Stomach (tissue), 4 donors: Measurements from ENCODE around the gene FSD1.

Experiments used
- EP300 ChIP-seq: sonication (generic); formaldehyde crosslinking; IDR thresholded peaks from one replicate; pipeline ENCODE4 v1.6.1; 2017; ENCODE audit warnings: antibody characterized with exemption
- POLR2A ChIP-seq, 4 donors: fragments of 450-650 bp; IDR thresholded peaks; one replicate each; pipeline ENCODE4 v1.6.1; 2016; ENCODE audit warnings: antibody characterized with exemption in 4 of 4, control low read depth in 2 of 4, mild to moderate bottlenecking in 1 of 4, moderate library complexity in 1 of 4
- TF ChIP-seq, protein P1 (sequence below), 7 experiments: fragments of 450-650 bp in 4 of 7; fragments of 200-600 bp in 3 of 7; sonication (generic) in 3 of 7; IDR thresholded peaks; one replicate each; pipeline ENCODE4 v1.5.1; 2016 to 2019; ENCODE audit warnings: antibody characterized with exemption in 7 of 7, control low read depth in 2 of 7, mild to moderate bottlenecking in 1 of 7

DNA sequence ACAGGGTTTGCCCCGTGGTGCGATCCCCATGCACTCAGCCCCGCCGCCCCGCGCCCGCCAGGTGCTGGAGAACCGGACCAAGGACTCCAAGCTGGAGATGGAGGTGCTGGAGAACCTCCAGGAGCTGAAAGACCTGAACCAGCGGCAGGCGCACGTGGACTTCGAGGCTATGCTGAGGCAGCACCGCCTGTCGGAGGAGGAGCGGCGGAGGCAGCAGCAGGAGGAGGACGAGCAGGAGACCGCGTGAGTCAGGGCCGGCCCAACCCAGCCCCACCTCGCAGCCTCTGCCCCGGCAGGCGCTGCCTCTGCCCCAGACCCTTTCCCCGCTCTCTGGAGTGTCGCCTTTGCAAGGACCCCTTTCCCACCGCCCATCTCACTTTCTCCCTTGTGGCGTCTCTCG is 46.2 kb upstream of the FSD1 start:
- TF ChIP-seq, protein P1, sequence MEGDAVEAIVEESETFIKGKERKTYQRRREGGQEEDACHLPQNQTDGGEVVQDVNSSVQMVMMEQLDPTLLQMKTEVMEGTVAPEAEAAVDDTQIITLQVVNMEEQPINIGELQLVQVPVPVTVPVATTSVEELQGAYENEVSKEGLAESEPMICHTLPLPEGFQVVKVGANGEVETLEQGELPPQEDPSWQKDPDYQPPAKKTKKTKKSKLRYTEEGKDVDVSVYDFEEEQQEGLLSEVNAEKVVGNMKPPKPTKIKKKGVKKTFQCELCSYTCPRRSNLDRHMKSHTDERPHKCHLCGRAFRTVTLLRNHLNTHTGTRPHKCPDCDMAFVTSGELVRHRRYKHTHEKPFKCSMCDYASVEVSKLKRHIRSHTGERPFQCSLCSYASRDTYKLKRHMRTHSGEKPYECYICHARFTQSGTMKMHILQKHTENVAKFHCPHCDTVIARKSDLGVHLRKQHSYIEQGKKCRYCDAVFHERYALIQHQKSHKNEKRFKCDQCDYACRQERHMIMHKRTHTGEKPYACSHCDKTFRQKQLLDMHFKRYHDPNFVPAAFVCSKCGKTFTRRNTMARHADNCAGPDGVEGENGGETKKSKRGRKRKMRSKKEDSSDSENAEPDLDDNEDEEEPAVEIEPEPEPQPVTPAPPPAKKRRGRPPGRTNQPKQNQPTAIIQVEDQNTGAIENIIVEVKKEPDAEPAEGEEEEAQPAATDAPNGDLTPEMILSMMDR (IDR thresholded peaks at IDR 0.05) = no peak
- TF ChIP-seq POLR2A (IDR thresholded peaks at IDR 0.05) (no peak), EP300 (no peak)
